ENCODE measurements around the gene TSPAN6. TPM values are rescaled to one million over a fixed set of nuclear protein-coding genes. Genes with fewer than 3 reads are reported as not detected.

The TSPAN6 gene
- 17.8 and 29.3 TPM in 2 replicates for total RNA-seq

DNA sequence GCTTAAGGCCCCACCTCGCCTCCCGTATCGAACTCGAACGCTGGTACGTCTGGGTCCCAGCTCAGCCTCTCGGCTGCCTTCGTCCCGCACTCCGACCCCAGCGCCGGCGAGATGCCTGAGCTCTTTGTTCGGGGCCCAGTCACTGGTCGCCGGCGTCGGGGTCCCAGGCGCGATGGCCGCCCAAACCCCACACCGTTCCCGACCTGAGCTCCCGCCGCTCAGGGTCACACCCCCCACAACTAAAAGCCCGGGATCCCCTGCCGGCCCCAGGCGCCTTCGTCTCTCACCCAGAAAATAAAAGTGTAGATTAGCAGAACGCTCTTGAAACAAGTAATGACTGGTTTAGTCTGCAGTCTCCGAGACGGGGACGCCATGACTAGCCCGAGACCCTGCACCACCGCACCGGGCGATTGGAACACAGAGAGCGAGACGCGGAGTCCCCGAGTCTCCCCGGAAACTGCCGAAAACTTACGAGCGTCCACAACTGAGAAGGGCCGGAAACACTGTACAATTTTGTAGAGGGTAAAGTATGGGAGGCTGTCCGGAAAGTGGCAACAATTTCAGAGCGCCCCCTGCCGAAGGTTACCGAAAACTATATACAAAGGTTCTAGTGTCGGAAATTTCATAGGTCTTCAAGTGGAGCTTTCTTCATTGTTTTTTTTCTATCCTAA is at the start of gene TSPAN6:
TSS of gene TSPAN6 (minus strand) at position 486 of the 671 bp plus-strand sequence. CDS start at position 374, 112 bp downstream.

DNA sequence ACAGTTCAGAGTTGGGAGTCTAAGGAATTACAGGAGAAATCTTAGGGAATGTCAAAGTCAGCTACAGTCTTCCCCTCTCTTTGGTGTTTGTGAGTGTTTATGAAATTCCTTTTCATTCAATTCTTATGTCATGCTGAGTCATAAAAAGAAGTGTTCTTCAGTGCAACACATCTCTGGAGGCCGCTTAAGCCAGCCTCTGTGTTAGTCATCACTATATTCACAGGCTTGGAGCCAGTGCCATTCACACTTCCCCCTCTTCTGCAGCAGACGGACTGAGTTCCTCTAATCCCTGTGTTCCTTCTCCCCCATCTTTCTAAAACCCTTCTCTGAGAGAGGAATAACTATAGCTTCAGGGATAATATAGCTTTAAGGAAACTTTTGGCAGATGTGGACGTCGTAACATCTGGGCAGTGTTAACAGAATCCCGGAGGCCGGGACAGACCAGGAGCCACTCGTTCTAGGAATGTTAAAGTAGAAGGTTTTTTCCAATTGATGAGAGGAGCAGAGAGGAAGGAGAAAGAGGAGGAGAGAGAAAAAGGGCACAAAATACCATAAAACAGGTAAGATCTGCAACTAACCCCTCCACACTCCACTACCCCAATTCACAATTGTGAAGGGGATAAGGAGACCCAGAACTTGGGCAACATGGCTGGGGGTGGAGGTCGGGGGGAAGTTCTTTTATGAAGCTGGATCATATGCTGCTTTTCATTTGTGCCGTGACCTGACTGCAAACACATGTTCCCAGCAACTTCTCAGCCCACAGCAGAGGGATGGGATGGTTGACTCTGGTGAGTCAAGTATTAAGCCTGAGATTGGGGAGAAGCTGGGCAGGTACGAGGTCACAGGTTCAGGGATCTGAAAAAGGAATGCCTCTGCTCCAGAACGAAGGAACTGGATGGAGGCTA is 7.6 kb upstream of the TSPAN6 start, which contains the start of gene SRPX2:
TSS of gene SRPX2 (plus strand) at position 244 of the 905 bp plus-strand sequence. CDS start 2,124 bp downstream, outside the sequence.

GRCh38 chrX:100584611-100585010 is 52.0 kb downstream of the TSPAN6 start, which contains the start of gene TNMD:
TSS of gene TNMD (plus strand) at chrX:100584936. CDS start at chrX:100585019, 83 bp downstream.

Other genes with a start within 250 kb of the TSPAN6 start
- under 0.01 and 0.21 TPM in 2 replicates for gene PCDH19, start 226.5 kb downstream of the TSPAN6 start, total RNA-seq
- gene TNMD, start 51.9 kb downstream of the TSPAN6 start, total RNA-seq, result not detected in 2 replicates
- gene SRPX2, start 7.4 kb upstream of the TSPAN6 start, total RNA-seq, result 6.8 and 23.5 TPM in 2 replicates
- gene SYTL4, start 95.3 kb upstream of the TSPAN6 start, total RNA-seq, result 0.34 and 1.4 TPM in 2 replicates
- 13.7 and 23.3 TPM in 2 replicates for gene CSTF2, start 183.6 kb upstream of the TSPAN6 start, total RNA-seq
- gene NOX1, start 237.6 kb upstream of the TSPAN6 start, total RNA-seq, result not detected in 2 replicates

Data from nasal cavity respiratory epithelium epithelial cell of viscerocranial mucosa (primary cell).